Measurements from ENCODE around the gene ATXN1. TPM values are rescaled to one million over a fixed set of nuclear protein-coding genes. Genes with fewer than 3 reads are reported as not detected.

The ATXN1 gene
- total RNA-seq, 1 donor from 2014 or later = 71.2 TPM

GRCh38 chr6:16757332-16757731, 3.9 kb downstream of the ATXN1 start:
- ATAC-seq = no peak
- Histone ChIP-seq H3K4me1 (peaks cover 47% of the 10 kb centered on the region), H3K9me3 (no peaks in the 10 kb centered on the region), H3K4me3 (no peak overlapping the region), H3K27ac (no peak overlapping the region), H3K36me3 (no peaks in the 10 kb centered on the region), H3K27me3 (no peaks in the 10 kb centered on the region)
- no peak for DNase-seq
- intact Hi-C loops (cut with DNase I) = no loop called here
- TF ChIP-seq, protein P1, sequence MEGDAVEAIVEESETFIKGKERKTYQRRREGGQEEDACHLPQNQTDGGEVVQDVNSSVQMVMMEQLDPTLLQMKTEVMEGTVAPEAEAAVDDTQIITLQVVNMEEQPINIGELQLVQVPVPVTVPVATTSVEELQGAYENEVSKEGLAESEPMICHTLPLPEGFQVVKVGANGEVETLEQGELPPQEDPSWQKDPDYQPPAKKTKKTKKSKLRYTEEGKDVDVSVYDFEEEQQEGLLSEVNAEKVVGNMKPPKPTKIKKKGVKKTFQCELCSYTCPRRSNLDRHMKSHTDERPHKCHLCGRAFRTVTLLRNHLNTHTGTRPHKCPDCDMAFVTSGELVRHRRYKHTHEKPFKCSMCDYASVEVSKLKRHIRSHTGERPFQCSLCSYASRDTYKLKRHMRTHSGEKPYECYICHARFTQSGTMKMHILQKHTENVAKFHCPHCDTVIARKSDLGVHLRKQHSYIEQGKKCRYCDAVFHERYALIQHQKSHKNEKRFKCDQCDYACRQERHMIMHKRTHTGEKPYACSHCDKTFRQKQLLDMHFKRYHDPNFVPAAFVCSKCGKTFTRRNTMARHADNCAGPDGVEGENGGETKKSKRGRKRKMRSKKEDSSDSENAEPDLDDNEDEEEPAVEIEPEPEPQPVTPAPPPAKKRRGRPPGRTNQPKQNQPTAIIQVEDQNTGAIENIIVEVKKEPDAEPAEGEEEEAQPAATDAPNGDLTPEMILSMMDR (IDR thresholded peaks at IDR 0.05) = no peak

- Histone ChIP-seq H3K9me3 (no peaks in the 10 kb centered on the region), H3K36me3 (no peaks in the 10 kb centered on the region), H3K4me3 (no peak overlapping the region), H3K27me3 (no peaks in the 10 kb centered on the region), H3K27ac (no peak overlapping the region), H3K4me1 (peaks cover 52% of the 10 kb centered on the region)
- ATAC-seq (no peak), DNase-seq (no peak)
- intact Hi-C loops (cut with DNase I) = no loop called here
- TF ChIP-seq, protein P1 (IDR thresholded peaks at IDR 0.05) = no peak
Observed at GRCh38 chr6:16756660-16757255, 4.5 kb downstream of the ATXN1 start.

- Histone ChIP-seq H3K4me3 (no peak overlapping the region), H3K9me3 (no peaks in the 10 kb centered on the region), H3K4me1 (peaks cover 54% of the 10 kb centered on the region), H3K27me3 (no peaks in the 10 kb centered on the region), H3K27ac (no peak overlapping the region), H3K36me3 (no peaks in the 10 kb centered on the region)
- ATAC-seq (no peak), DNase-seq (no peak)
- TF ChIP-seq, protein P1 (IDR thresholded peaks at IDR 0.05) = no peak
- intact Hi-C loops (cut with DNase I) = no loop called here
Observed at GRCh38 chr6:16755544-16755943, 5.7 kb downstream of the ATXN1 start.

GRCh38 chr6:16754876-16755275, 6.4 kb downstream of the ATXN1 start:
- Histone ChIP-seq H3K36me3 (no peaks in the 10 kb centered on the region), H3K27me3 (no peaks in the 10 kb centered on the region), H3K9me3 (no peaks in the 10 kb centered on the region), H3K4me1 (peaks cover 54% of the 10 kb centered on the region), H3K27ac (no peak overlapping the region), H3K4me3 (no peak overlapping the region)
- no peak for DNase-seq
- TF ChIP-seq, protein P1 (IDR thresholded peaks at IDR 0.05) = no peak
- intact Hi-C loops (cut with DNase I) = no loop called here
- no peak for ATAC-seq

GRCh38 chr6:16754274-16754673, 7.0 kb downstream of the ATXN1 start:
- Histone ChIP-seq H3K27ac (no peak overlapping the region), H3K9me3 (no peaks in the 10 kb centered on the region), H3K36me3 (no peaks in the 10 kb centered on the region), H3K4me3 (no peak overlapping the region), H3K27me3 (no peaks in the 10 kb centered on the region), H3K4me1 (peaks cover 54% of the 10 kb centered on the region)
- DNase-seq (no peak), ATAC-seq (no peak)
- intact Hi-C loops (cut with DNase I) = no loop called here
- TF ChIP-seq, protein P1 (IDR thresholded peaks at IDR 0.05) = no peak

- no peaks in the 10 kb centered on the region for H3K9me3 ChIP-seq
- H3K4me3 ChIP-seq = no peak overlapping the region
- H3K27ac ChIP-seq = peak overlapping the region; percentile 8
- ATAC-seq (no peak), DNase-seq (no peak)
- H3K36me3 ChIP-seq = no peaks in the 10 kb centered on the region
- peaks cover 50% of the 10 kb centered on the region for H3K4me1 ChIP-seq
- TF ChIP-seq, protein P1 (IDR thresholded peaks at IDR 0.05) = no peak
- intact Hi-C loops (cut with DNase I) = no loop called here
- H3K27me3 ChIP-seq = no peaks in the 10 kb centered on the region
Observed at GRCh38 chr6:16753341-16753740, 7.9 kb downstream of the ATXN1 start.

Measured in upper lobe of right lung (tissue), 1 donor.